HG03565 (cell line): ENCODE measurements around the gene MBD3.
"Not testable (repeated sequence)": the region's sequence is repeated elsewhere in the genome, so short reads cannot be mapped to it uniquely, and the experiment has no call there.

Source experiments
- ATAC-seq: cut with Tn5 transposase; IDR thresholded peaks from one replicate; pipeline ENCODE4 v1.9.1; 2021; ENCODE audit warnings: mild to moderate bottlenecking, moderate library complexity; ENCODE audit not compliant: unreplicated experiment

MBD3 gene

DNA sequence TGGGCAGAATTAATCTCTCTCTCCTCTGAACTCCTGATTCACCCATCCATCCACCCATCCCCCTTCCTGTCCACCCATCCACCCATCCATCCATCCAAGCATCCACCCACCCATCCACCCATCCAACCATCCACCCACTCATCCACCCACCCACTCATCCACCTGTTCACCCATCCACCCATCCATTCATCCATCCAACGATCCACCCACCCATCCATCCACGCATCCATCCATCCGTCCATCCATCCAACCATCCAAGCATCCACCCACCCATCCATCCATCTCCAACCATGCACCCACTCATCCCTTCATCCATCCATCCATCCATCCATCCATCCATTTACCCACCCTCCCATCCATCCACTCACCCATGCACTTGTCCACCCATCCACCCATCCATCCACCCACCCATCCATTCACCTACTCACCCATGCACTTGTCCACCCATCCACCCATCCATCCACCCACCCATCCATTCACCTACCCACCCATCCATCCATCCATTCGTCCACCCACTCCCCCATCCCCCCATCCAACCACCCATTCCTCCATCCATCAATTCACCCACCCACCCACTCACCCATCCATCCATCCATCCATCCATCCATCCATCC is 43.2 kb downstream of the MBD3 start:
- ATAC-seq, result no peak

DNA sequence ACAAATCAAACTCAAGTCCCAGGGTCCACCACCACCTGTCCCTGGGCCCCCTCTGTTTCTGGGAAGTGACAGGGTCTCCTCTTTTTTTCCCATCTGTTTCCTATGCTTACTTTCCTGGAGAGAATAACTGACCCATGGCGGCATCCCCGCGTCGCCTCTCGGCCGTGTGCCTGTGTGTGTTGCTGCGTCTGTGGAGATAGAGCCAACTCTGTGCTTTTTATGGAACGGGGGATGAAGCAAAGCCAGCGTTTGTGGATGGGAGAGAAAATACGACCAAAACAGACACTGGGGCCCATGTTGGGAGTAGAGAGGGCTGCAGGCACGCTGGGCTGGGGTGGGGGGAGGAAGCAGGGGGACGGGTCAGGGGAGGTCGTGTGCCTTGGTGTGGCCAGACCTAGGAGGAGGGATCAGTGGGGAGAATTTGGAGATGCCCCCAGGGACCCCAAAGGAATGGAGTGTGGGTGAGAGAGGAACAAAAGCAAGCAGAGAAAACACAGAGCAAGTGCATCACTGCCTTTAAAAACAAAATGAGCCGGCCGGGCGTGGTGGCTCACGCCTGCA is 52.2 kb downstream of the MBD3 start:
- no peak for ATAC-seq

DNA sequence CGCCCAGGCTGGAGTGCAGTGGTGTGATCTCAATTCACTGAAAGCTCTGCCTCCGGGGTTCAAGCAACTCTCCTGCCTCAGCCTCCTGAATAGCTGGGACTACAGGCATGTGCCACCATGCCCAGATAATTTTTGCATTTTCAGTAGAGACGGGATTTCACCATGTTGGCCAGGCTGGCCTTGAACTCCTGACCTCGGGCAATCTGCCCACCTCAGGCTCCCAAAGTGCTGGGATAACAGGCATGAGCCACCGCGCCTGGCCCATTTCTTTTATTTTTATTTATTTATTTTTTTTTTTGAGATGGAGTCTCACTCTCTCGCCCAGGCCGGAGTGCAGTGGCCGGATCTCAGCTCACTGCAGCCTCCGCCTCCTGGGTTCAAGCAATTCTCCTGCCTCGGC is 52.9 kb downstream of the MBD3 start:
- ATAC-seq, result not testable (repeated sequence)

DNA sequence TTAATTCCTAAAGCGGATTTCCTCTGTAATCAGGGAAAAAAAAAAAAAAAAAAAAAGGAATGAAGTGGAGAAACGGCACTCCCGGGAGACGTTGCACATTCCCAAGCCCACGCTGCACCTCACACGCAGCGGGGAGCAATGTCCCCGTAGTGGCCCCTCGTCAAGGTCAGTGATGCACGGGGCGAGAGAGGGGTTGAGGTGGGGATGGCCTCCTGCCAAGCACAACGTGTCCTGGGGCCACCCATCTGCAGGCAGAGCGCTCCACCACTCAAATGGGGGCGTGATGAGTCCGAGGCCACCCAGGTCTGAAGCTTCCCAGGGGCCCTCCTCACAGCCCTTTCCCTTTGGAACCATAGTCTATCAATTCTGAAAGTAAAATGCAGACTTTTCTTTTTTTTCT is 53.7 kb downstream of the MBD3 start:
- ATAC-seq, result no peak

DNA sequence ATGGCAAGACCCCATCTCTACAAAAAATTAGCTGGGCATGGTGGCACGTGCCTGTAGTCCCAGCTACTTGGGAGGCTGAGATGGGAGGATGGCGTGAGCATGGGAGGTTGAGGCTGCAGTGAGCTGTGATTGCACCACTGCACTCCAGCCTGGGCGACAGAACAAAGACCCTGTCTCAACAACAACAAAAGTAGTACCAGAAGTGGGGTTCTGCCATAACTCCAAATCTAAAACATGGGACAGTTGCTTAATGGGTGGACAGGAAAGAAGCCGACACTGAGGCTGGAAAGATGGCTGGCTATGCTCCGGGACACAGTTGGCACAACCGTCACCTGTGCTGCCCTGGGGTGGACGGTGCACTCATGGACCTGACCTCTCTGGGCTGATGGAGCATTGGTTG is 57.0 kb downstream of the MBD3 start:
- not testable (repeated sequence) for ATAC-seq

DNA sequence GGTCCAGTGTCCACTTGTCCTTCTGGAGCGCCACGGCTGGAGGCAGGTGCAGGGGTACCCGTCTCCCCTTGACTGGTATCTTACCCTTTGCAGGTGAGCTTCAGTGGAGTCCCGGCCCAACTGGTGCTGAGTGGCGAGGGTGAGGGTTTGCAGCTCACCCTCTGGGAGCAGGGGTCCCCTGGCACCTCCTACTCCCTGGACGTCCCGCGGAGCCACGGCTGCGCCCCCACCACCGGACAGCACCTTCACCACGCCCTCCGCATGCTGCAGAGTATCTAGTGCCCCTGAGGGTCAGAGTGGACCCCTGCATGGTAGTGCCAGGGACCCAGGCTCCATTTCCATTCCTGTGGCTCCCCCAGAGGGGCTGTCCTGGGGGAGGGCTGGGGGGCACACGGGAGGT is 57.7 kb downstream of the MBD3 start:
- no peak for ATAC-seq

DNA sequence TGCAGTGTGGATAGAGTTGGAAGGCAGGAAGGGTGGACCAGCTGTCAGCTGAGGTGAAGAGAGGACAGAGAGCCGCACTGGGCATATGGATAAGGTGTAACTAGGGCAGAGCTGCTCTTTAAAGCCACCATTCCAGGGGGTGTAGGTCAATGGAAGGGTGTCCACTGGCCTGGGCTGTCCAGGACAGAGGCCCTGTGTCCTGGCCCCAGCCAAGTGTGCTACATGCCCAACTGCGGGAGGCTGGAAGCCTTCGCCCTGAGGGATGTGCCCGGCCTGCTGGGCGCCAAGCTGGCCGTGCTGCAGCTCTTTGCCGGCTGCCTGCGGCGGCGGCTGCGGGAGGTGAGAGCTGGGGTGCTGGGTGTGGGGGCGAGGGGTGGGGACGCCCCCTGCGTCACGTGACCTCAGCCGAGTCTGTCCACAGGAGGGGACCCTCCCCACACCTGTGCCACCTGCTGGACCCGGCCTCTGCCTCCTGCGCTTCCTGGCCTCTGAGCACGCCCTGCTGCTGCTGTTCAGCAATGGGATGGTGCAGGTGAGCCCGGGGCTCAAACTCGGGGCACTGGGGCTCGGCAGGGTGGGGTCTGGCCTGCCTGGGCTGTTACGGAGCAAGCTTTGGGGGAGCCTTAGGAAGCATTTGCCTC is 59.0 kb downstream of the MBD3 start:
- ATAC-seq, result no peak

DNA sequence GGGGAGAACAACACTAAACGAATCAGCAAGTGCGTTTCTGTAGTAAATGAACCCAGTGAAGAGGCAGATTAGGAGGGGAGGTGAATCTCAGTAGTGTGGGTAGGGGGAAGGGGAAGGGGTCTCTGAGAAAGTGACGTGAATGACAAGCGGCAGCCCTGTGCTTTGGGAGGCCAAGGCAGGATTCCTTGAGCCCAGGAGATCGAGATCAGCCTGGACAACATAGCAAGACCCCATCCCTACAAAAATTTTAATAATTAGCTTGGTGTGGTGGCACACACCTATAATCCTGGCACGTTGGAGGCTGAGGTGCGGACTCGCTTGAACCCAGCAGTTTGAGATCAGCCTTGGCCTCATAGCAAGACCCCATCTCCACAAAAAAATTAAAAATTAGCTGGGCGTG is 60.7 kb downstream of the MBD3 start:
- ATAC-seq, result no peak

DNA sequence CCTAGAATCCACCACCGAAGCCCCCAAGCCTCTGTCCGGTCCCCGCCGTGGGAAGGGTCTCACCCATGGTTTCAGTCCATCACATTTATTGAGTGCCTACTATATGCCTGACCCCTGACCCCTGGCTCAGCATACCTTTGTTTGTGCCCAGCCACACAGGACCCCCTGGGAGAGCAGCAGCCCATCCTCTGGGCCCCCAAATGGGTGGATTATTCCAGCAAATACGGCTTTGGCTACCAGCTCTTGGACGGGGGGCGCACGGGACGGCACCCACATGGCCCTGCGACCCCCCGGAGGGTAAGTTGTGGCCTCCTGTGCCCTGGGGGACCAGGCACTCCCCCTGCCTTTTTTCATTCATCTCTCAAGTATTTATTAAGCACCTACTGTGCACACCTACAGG is 61.1 kb downstream of the MBD3 start:
- no peak for ATAC-seq

DNA sequence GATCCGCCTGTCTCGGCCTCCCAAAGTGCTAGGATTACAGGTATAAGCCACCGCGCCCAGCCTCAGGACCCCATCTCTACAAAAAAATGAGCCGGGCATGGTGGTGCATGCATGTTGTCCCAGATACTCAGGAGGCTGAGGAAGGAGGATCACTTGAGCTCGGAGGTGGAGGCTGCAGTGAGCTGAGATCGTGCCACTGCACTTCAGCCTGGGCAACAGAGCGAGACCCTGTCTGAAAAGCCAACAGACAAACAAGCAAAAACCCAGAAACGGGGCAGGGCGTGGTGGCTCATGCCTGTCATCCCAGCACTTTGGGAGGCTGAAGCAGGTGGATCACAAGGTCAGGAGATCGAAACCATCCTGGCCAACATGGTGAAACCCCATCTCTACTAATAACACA is 61.8 kb downstream of the MBD3 start:
- ATAC-seq, result not testable (repeated sequence)

DNA sequence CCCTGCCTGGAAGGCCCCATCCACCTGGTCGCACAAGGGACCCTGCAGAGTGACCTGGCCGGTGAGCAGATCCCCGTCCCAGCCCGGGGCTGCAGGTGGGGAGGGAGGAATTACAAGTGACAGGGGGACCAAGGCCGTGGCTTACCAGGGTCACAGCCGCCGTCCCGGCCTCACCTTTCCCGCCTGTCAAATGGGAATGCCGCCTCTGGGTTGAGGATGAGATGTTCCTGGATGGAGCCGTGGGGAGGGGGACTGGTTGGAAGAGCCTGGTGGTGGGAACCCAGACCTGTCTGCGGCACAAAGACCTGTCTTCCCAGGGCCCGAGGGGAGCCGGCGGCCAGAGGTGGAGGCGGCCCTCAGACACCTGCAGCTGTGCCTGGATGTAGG is 63.2 kb downstream of the MBD3 start:
- no peak for ATAC-seq

DNA sequence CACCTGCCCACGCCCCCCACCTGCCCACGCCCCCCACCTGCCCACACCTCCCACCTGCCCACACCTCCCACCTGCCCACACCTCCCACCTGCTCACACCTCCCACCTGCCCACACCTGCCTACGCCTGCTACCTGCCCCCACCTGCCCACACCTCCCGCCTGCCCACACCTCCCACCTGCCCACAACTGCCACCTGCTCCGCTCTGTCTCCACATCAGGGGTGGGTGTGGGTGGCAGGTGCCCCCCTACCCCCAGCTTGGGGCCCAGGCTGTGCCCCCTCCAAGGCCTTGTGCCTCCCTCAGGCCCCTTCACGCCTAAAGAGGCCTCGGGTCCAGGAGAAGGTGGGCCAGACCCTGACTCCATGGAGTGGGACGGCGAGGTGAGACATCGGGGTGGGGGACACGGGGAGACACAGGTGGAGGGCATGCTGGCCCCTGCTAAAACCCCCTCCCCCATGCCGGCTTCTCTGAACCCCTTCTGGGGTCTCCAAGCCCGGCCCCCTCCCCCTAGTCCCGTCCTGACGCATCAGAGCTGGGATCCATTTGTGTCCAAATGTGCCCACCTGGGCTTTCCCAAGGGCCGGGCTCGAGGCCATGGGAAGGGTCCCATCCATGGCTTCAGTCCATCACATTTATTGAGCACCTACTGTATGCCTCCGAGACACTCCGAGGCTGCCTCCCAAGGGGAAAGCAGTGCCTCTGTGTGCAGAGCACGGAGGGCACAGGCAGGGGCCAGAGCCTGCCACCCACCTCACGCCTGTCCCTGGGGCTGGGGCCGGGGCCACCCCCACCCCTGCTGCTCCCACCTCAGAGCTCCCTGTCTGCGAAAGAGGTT is 63.9 kb downstream of the MBD3 start:
- ATAC-seq, result no peak

DNA sequence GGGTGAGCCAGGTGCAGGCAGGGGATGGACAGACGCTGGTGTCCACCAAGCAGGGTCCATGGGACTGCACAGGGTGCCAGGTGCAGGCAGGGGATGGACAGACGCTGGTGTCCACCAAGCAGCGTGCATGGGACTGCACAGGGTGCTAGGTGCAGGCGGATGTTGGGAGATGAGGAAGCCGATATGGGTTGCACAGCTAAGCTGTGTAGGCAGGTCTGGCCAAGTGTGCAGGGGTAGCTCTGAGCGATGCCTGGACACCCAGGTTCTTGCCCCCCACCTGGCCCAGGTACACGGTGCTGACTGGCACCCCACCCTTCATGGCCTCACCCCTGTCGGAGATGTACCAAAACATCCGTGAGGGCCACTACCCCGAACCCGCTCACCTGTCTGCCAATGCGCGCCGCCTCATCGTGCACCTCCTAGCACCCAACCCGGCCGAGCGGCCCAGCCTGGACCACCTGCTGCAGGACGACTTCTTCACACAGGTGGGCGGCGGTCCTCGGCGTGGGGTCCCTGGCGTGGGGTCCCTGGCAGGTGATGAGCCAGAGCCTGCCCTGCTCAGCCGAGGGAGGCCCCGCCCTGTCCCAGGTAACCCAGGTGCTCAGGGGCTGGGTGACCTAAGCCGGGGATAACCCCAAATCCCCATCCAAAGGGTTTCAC is 64.9 kb downstream of the MBD3 start:
- no peak for ATAC-seq

DNA sequence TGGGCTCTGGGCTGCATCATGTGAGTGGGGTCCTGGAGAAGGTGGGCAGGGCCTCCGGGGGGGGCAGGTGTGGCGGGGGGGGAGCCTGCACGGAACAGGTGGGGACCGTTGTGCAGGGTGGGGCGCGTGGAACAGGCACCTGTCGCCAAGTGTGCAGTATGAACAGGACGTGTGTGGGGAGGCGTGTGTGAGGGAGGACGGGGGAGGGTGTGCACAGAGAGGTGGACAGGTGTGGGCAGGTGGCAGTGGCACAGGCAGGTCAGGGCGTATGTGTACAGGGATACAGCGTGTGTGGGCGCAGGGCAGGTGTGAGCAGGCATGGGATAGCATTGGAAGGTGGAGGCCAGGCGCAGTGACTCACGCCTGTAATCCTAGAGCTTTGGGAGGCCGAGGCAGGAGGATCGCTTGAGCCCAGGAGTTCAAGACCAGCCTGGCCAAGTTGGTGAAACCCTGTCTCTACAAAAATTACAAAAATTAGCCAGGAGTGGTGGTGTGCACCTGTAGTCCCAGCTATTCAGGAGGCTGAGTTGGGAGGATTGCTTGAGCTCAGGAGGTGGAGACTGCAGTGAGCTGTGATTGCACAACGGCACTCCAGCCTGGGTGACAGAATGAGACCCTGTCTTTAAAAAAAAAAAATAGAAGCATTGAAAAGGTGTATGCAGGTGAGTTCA is 65.6 kb downstream of the MBD3 start:
- ATAC-seq, result no peak

DNA sequence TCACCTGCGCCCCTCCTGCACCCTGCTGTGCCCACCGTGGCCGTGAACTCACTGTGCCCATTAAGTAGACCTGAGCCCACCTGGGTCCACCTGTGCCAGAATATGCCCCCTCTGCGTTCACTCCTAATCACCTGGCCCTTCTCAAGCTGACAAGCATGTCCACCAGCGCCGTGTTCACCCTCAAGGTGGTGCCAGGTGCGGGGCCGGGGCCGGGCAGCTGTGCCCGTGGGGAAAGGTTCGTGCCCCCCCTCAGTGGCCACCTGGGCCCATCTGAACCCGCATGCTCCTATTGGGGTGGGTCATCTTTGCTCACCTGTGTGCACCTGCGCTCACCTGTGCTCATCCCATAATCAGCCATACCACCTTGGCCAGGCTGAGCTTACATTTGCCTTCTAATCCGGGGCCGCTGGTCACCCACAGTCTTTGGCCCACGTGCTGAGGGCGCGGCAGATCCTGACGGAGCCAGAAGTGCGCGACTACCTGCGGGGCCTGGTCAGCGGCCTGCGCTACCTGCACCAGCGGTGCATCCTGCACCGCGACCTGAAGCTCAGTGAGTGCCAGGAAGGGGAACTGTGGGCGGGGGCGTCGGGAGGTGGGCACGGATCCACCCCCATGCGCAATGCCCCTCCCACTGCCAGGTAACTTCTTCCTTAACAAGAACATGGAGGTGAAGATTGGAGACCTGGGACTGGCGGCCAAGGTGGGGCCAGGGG is 66.4 kb downstream of the MBD3 start:
- ATAC-seq, result no peak

DNA sequence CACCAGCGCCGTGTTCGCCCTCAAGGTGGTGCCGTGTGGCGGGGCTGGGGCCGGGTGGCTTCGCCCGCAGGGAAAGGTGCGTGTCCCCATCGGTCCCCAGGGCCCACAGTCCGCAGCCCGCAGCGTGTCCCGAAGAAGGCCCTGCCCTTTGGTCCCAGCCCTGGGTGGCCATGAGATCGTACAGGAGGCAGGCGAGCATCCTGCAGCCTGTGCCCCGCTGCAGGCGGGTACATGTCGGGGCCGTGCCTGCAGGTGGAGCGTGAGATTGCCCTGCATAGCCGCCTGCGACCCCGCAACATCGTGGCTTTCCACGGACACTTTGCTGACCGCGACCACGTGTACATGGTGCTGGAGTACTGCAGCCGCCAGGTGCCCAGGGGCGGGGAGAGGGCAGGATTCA is 67.3 kb downstream of the MBD3 start:
- no peak for ATAC-seq

DNA sequence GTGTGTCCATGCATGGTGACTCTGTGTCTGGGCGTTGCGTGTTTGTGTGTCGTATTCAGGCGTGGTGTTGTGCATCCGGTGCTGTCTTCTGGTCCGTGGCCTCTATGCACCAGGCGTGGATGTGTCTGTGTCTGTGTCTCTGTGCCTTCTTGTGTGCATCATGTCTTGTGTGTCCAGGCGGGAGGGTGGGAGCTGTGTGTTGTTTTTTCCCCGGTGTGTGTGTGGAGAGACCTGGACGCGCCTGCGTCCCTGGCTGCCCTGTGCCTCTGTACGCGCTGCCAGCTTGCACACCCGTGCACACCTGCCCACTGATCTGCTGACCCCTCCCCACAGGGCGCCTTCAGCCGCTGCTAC is 67.7 kb downstream of the MBD3 start:
- no peak for ATAC-seq

DNA sequence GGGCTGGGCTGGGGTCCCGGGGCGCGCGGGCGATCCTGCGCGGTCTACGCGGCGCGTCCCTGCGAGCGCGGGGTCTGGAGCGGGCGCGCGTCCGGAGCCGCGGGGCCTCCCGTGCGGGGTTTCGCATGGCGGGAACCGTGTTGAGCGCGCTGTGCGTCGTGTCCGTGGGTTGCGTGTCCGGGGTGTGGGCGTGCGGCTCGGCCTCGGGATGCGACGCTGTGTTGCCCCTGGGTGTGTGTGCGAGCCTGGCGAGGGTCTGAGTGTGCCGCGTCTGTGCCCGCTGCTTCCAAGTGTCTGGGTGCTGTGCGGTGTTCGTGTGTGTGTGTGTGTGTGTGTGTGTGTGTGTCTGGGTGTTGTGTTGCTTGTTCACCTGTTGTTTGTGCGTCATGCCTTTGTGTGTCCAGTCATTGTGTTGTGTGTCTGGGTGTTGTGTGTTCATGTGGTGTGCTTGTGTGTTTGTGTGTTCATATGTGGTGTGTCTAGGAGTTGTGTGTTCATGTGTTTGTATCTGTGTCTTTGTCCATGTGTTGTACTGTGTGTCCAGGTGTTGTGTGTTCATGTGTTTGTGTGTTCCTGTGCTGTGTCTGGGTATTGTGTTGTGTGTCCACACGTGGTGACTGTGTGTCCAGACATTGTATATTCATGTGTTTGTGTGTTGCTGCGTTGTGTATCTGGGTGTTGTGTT is 68.2 kb downstream of the MBD3 start:
- ATAC-seq, result no peak
